ENCODE measurements around the gene DNASE2.

- no peak for TF ChIP-seq CTCF (conservative IDR thresholded peaks at IDR 0.05 in 1 of 2, IDR thresholded peaks at IDR 0.05 in 1 of 2; ENCODE audit: low read depth in 1 of 2, low read length in 2 of 2)
- TF ChIP-seq EZH2 (IDR thresholded peaks at IDR 0.05; ENCODE audit: low read length, missing control alignments): peak; percentile 4
Measured at GRCh38 chr19:12836529-12836863, 44.8 kb downstream of the DNASE2 start.
